GM12878 (cell line): ENCODE data around the gene KDM3B. TPM values are rescaled to one million over a fixed set of nuclear protein-coding genes. Genes with fewer than 3 reads are reported as not detected.

ENCODE experiments used
- BCL11A ChIP-seq: IDR thresholded peaks from 2 replicates; pipeline ENCODE4 v1.6.1; 2011; ENCODE audit warnings: low read depth, low read length
- CHD4 ChIP-seq: fragments of 200-600 bp; sonication (generic); IDR thresholded peaks from 2 replicates; pipeline ENCODE4 v1.6.1; 2016; ENCODE audit warnings: mild to moderate bottlenecking
- DPF2 ChIP-seq: fragments of 450-650 bp; IDR thresholded peaks from 2 replicates; pipeline ENCODE4 v1.6.1; 2017; ENCODE audit warnings: mild to moderate bottlenecking
- EGR1 ChIP-seq, 2 experiments: IDR thresholded peaks; 1 replicate in 1 of 2; 2 replicates in 1 of 2; pipeline ENCODE4 v1.6.1; 2011 to 2012; ENCODE audit warnings: low read depth in 2 of 2, low read length in 2 of 2, borderline replicate concordance in 1 of 2, mild to moderate bottlenecking in 1 of 2, moderate library complexity in 1 of 2
- STAT1 ChIP-seq: fragments of 450-650 bp; conservative IDR thresholded peaks from 2 replicates; pipeline ENCODE4 v1.6.1; 2014; ENCODE audit warnings: antibody characterized with exemption, mild to moderate bottlenecking
- ZBED1 ChIP-seq: IDR thresholded peaks from 2 replicates; pipeline ENCODE4 v1.6.1; 2016; ENCODE audit warnings: borderline replicate concordance
- ZNF592 ChIP-seq: fragments of 450-650 bp; IDR thresholded peaks from 2 replicates; pipeline ENCODE4 v1.6.1; 2017; ENCODE audit warnings: mild to moderate bottlenecking, moderate library complexity
- ZZZ3 ChIP-seq: IDR thresholded peaks from 2 replicates; pipeline ENCODE4 v1.6.1; 2011; ENCODE audit warnings: low read depth; ENCODE audit not compliant: control insufficient read depth, insufficient read length
- polyA plus RNA-seq, 11 experiments: library from polyadenylated mRNA; depleted of rRNA in 4 of 11; unstranded in 6 of 11; stranded (reverse) in 5 of 11; fragments of >200 nt; fragmentation: Nextera tagmentation in 4 of 11; fragmentation: Illumina TruSeq in 1 of 11; extraction: Ambion mirVana in 4 of 11; extraction: Trizol in 1 of 11; gene quantifications; 1 replicate in 1 of 11; 2 replicates in 10 of 11; pipeline versions ENCODE4 v1.2.1 to v1.2.3, GENCODE V29; 2011 to 2016; ENCODE audit warnings: inconsistent platforms in 2 of 11, missing spikeins in 2 of 11, low read depth in 1 of 11
- total RNA-seq, 4 experiments: library from RNA; depleted of rRNA in 3 of 4; stranded (reverse); fragments of >200 nt in 3 of 4; fragmentation: Illumina TruSeq in 1 of 4; extraction: Trizol in 1 of 4; gene quantifications; 2 replicates each; pipeline versions ENCODE4 v1.2.1 to v1.2.3, GENCODE V29; 2013 to 2021

KDM3B gene
- total and polyA plus RNA-seq, 10 of the 15 experiments (the other 5 are each of a cell fraction or from before 2014, with no cell fraction given) = 8.5 to 45.7 (median 29.0) TPM

DNA sequence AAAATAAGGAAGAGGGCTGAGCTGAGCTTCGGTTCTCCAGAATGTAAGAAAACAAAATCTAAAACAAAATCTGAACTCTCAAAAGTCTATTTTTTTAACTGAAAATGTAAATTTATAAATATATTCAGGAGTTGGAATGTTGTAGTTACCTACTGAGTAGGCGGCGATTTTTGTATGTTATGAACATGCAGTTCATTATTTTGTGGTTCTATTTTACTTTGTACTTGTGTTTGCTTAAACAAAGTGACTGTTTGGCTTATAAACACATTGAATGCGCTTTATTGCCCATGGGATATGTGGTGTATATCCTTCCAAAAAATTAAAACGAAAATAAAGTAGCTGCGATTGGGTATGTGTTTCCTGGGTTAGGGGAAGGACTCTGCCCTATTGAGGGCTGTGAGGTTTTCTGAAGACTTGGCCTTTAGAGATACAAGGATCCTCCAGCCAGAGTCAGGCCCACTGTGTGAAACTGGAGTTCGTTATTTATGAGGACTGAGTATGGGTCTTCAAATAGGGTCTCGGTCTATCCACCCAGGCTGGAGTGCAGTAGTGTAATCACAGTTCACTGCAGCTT is 116.6 kb downstream of the KDM3B start (continued):
- no peak for TF ChIP-seq ZNF592
- no peak for TF ChIP-seq STAT1
- no peak for TF ChIP-seq DPF2
- no peak for TF ChIP-seq BCL11A
- TF ChIP-seq ZZZ3 = no peak
- TF ChIP-seq ZBED1 = 0 out of 2 replicates have a peak, but pooled peaks have one; percentile 40
- TF ChIP-seq EGR1 (IDR thresholded peaks at IDR 0.05; ENCODE audit: borderline replicate concordance in 1 of 2, low read depth in 2 of 2, low read length in 2 of 2) = no peak
- TF ChIP-seq CHD4 = no peak
